Choroid plexus epithelial cell (primary cell): ENCODE measurements around the gene MGLL.

Experiments
- DNase-seq: peaks from one replicate; pipeline ENCODE4 v3.0.0-alpha.2; 2010; ENCODE audit warnings: low read depth
- H3K4me3 ChIP-seq: 2 replicates; pipeline ENCODE4 v1.5.1; 2011; ENCODE audit warnings: low read depth, mild to moderate bottlenecking, control low read depth, low read length, moderate library complexity
- TF ChIP-seq, protein P1 (sequence below): conservative IDR thresholded peaks from 2 replicates; pipeline ENCODE4 v1.5.1; 2011; ENCODE audit warnings: low read depth, mild to moderate bottlenecking, control low read depth, inconsistent platforms, low read length, moderate library complexity

Gene MGLL

DNA sequence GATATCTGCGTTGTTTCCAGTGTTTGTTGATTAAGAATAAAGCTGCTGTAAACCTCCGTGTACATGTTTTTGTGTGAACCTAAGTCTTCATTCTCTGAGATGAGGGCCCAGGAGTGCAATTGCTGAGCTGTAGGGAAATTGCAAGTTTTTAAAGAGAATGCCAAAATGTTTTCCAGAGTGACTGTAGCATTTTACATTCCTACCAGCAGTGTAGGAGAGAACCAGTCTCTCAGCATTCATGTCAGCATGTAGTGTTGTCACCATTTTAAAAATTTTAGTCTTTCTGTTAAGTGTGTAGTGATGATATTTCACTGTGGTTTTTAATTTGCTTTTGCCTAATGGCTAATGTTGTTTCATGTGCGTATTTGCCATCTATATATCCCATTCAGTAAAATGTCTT is 3.4 kb upstream of the MGLL start:
- peak; percentile 28 for DNase-seq
- H3K4me3 ChIP-seq: no peak overlapping the region
- TF ChIP-seq, protein P1, sequence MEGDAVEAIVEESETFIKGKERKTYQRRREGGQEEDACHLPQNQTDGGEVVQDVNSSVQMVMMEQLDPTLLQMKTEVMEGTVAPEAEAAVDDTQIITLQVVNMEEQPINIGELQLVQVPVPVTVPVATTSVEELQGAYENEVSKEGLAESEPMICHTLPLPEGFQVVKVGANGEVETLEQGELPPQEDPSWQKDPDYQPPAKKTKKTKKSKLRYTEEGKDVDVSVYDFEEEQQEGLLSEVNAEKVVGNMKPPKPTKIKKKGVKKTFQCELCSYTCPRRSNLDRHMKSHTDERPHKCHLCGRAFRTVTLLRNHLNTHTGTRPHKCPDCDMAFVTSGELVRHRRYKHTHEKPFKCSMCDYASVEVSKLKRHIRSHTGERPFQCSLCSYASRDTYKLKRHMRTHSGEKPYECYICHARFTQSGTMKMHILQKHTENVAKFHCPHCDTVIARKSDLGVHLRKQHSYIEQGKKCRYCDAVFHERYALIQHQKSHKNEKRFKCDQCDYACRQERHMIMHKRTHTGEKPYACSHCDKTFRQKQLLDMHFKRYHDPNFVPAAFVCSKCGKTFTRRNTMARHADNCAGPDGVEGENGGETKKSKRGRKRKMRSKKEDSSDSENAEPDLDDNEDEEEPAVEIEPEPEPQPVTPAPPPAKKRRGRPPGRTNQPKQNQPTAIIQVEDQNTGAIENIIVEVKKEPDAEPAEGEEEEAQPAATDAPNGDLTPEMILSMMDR: peak; percentile 30

DNA sequence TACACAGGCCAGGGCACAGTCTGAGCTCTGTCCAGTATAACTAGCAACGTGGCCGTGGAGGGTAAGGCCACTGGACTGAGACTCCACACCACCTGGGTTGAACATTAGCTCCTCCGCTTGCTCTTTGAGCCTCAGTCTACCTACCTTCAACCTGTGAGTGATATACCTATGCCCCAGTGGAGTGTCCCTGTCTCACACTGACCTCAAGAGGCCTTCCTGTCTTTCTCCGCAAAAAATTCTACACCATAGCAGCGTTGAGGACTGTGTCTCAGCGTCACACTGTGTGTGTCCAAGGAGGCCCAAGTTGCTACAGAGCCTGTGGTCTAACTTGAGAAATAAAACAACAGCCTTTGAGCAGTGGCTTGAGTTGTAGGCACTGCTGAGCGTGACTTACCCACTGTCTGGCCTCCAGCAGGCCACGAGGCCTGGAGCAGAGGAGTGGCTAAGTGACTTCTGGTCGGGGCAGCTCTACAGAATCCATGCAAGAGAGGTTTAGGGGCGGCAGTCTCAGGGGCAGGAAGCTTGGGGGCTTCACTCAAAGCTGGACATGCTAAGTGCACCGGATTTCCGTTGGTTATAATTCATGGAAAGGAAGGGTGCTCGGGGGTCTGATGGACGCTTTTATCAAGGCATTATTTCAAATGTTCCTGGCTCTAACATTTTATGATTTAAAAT is 2.0 kb upstream of the MGLL start:
- no peak for DNase-seq
- TF ChIP-seq, protein P1: no peak
- no peak overlapping the region for H3K4me3 ChIP-seq

DNA sequence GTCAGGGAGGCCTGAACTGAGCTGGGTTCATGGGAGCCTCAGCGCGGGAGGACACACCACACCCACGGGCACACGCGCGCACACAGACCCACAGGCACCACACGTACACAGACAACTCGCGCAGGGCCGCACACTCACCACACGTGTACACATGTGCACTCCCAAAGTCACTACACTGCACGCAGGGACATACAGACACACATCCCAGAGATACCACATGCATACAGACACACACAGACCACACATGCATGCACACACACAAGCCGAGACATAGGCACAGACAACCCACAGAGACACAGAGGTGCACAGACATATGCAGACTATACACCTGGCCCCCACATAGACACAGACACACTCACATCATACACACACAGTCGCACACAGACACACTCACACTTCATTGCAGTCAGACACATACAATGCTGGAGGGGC is 1.1 kb upstream of the MGLL start:
- H3K4me3 ChIP-seq: peak overlapping the region; percentile 79
- TF ChIP-seq, protein P1: no peak
- DNase-seq: no peak

DNA sequence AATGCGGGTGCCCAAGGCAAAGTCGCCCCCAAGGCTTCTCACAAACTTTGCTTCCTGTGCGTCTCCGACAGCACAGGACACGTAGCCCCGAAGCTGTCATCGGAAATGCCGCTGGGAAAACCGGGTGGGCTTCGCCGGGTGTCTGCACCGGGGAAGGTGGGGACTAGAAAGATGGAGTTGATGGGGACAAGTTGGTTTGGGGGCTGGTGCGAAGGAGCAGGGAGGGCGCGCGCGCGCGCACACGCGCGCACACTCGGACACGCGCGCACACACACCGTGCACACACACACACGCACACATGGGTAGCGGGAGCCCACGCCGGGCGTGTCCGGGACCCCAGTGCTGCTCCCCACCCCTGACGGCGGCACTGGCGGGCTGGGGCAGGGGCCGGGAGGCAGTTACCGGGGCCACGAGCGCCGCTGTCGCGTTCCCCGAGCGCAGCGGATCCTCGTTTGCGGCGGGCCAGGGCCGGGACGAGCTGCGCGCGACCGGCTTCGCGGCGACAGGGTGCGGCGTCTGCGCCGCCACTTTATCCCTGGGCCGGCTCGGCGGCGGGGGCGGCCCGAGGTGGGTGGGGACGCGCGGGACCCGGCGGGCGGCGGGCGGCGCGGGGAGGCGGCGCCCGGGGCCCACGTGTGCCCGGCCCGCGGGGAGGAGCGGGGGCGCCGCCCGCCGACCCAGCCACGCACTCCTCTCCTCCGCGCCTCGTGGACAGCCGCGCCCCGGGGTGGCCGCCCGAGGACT is 539 bp upstream of the MGLL start:
- peak overlapping the region; percentile 79 for H3K4me3 ChIP-seq
- TF ChIP-seq, protein P1: peak; percentile 15
- DNase-seq: no peak

DNA sequence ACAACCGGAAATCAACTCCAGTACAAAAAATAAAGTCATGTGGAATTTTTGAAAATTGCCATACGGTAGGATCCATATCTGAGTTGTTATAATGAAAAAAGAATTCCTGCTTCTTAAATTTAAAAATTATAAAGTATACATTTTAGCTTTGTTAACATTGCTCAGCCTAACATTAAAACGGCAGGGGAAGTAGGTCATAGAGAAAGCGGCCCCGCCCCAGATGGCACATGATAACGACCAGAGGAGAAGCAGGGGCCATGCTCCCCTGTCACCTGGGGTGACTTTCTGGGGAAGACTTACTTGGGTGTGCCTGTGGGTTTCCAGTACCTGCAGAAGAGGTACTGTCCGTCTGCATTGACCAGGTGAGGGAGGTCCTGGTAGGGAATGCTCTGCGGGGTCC is 921 bp downstream of the MGLL start:
- TF ChIP-seq, protein P1: no peak
- no peak for DNase-seq
- H3K4me3 ChIP-seq: peak overlapping the region; percentile 32

DNA sequence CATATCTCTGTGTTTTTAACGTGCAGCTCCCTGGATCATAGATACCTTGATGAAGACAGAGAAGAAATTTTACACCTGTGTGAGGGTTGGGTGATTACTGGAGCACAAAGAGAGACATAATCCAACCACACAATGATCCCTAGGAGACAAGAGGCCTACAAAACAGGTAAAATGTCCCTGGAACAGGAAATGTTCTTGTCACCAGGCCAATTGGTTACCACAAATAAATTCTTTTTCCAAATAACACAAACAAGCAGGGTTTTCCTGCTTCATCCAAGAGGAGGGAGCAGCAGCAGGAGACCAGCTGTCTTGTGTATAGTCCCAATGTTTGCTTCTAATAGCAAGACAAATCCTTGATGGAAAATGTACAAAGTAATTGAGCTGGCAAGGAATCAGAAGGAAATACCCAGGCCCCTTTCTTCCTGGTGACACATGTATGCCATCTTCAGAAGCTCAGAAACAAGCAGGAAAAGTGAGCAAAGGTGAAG is 1.4 kb downstream of the MGLL start:
- peak; percentile 26 for DNase-seq
- TF ChIP-seq, protein P1: no peak
- H3K4me3 ChIP-seq: peak overlapping the region; percentile 14
